GM21390 (cell line): ENCODE measurements around the gene NKG7.

ENCODE experiments used
- ATAC-seq: cut with Tn5 transposase; IDR thresholded peaks from one replicate; pipeline ENCODE4 v1.9.1; 2021; ENCODE audit not compliant: unreplicated experiment

Gene NKG7

DNA sequence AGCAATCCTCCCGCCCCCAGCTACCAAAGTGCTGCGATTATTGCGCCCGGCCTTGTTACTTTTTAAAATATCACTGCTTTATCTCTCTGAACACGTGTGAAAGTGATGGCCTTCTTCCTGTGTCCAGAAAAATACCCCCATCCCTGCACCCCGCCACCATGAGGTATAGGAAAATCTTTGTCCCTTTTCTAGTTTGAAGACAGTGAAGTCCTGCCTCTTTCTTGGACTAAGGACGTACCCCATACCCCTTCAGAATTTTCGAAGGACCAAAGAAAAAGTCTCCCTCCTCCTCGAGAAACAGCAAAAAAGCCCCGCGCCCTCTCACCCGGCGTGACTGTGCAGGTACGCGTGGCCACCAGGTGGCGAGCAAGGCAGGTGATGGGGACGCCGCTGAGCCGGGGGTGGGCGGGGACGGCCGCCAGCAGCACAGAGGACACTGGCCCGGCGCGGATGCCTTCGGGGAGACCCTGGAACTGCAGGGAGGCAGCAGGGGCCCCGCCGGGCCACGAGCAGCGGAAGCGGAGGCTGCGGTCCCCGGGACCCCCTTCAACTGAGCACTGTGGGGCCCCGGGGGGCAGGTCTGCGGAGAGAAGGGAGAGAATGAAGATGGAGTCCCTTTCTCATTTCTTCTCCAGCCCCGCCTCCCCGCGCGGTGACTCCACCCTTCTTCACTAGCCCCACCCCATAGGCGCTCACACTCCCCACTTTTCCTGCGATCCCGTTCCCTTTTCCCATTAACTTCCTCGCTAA is 33.7 kb downstream of the NKG7 start:
- ATAC-seq = peak; percentile 62

- ATAC-seq = no peak
These were observed 34.4 kb downstream of the NKG7 start for GRCh38 chr19:51337861-51338562.

DNA sequence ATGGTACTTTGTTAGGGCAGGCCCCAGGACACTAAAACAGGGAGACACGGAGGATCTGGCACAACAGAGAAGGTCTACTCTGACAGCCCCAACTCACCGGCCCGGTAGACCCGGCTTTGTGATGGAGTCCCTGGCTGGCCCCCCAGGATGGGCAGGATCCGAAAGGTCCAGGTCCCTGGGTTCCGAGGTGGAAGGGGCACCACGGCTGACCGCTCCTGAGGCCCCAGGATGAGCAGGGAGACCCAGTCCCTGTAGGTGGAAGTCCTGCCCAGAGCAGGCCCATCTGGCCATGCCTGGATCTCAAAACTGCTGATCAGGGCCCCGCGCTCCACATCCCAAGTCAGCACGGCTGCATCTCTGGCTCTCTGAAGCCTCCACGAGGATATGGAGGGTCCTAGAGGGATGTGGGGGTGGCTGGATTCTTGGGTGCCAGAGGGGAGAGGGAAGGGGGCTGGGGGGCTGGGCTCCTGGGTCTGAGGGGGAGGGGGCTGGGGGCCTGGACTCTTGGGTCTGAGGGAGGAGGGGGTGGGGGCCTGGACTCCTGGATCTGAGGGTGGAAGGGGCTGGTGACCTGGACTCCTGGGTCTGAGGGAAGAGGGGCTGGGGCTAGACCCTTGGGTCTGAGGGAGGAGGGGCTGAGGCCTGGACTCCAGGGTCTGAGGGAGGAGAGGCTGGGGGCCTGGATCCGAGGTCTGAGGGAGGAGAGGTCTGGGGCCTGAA is 35.2 kb downstream of the NKG7 start:
- no peak for ATAC-seq

- no peak for ATAC-seq
These were observed 38.5 kb downstream of the NKG7 start for GRCh38 chr19:51333836-51334460.

DNA sequence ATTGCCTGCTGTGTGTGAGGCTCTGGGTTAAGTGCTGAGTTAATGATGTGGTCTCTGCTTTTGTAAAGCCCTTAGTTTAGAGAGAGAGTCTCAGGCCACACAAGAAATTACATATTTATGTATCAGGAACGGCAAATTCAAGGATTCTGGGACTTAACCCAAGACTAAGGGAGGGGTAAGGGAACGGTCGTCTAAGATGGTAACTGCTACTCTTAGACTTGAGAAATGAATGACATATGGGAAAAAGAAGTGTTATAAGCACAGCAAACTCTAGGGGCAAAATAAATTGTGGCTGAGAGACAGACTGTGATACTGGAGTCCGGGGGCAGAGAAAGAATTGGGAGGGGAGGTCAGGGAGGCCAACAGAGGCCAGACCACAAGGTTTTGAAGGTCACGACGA is 40.7 kb downstream of the NKG7 start:
- ATAC-seq = no peak

DNA sequence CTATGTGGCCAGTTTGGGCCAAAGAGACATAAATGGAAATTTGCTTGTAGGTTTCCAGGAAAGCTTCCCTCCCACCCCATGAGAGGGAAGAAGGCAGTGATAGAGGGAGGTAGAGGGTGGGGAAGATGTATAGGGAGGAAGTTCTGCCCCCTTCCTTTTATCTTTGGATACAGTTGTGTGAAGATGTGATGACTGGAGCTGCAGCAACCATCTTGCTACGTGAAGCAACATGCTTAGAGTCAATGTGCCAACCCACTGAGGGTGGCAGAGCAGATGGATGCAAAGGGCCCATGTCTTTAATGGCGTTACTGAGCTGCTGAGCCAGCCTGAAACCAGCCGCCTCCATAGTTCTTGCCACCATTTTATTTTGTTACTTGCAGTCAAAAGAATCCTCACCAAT is 41.3 kb downstream of the NKG7 start:
- ATAC-seq = no peak

GRCh38 chr19:51330366-51330765 is 42.1 kb downstream of the NKG7 start:
- ATAC-seq = no peak

DNA sequence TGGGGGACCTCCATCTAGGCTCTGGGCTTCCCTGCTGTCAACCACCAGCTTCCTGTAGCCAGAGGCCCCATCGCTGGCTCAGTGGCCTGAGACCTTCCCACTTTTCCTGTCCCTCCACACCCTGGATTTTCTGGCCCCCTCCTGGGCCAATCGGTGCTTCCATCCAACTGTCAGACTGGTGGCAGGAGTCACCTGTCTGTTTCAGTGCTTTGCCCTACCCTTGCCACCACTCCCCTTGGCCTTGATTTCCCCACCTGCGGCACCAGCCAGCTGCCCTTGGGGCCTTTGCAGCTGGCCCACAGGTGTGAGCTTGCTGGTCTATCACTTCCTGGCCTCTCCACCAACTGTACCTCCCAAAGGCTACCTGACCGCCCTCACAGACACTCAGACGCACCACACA is 43.0 kb downstream of the NKG7 start:
- ATAC-seq = no peak

GRCh38 chr19:51327066-51328001 is 45.1 kb downstream of the NKG7 start:
- ATAC-seq = no peak

DNA sequence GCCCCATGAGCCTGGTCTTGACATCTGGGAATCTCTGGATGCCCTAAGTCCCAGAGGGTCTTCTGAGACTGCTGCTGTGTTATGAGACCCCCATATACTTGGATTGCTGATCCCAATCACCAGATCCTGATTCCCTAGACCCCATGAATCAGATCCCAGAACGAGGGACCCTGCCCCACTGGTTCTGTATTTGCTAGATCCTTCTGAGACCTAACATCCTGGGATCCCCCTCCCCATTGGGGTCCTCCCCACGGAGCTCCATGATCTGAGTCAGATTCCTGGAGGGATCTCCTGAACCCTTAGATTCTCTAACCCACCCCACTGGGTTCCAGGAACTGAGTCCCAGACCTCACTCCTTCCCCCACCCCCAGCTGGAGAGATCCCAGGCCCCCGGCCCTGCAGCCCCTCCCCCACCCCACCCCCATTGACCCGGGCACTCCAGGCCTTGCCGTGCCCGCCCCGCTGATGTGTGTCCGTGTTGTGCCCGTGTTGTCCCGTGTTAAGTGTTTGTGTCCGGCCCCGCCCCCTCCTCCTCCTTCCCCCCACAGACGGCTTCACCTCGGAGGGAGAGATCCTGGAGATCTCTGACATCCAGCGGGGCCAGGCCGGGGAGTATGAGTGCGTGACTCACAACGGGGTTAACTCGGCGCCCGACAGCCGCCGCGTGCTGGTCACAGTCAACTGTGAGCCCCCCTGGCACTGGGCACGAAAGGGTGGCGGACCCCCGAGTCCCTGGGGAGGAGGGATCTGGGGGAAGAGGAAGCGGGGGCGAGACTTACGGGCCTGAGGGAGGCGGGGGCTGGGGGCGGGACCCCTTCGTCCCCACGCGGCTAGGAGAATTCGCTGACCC is 46.0 kb downstream of the NKG7 start:
- ATAC-seq = no peak

- ATAC-seq = no peak
These were observed 47.1 kb downstream of the NKG7 start for GRCh38 chr19:51325161-51325976.

GRCh38 chr19:51324167-51324481 is 48.3 kb downstream of the NKG7 start:
- no peak for ATAC-seq

- ATAC-seq = no peak
These were observed 48.8 kb downstream of the NKG7 start for GRCh38 chr19:51323481-51324166.

- ATAC-seq = no peak
These were observed 50.7 kb downstream of the NKG7 start for GRCh38 chr19:51321799-51322198.
